ENCODE data around the gene SRXN1. TPM values are rescaled to one million over a fixed set of nuclear protein-coding genes. Genes with fewer than 3 reads are reported as not detected.

SRXN1 gene
- total and polyA plus RNA-seq, 8 donors: 4.5 to 10.5 (median 7.6) TPM

GRCh38 chr20:610130-611046 lies 42.6 kb downstream of the SRXN1 start, which contains the start of gene TCF15:
TCF15 (minus strand) TSS chr20:610309; CDS start chr20:610237, 72 bp downstream.
- no peaks in the 10 kb centered on the region for H3K4me1 ChIP-seq
- WGBS, 2 donors: 9 to 11% methylated on average over 40 to 84 of the region's 84 CpGs
- H3K27me3 ChIP-seq: peaks cover 0 to 12% (median 3%) of the 10 kb centered on the region in 4 donors
- FAIRE-seq (no peak), DNase-seq (no peak), ATAC-seq (peak in 3 of 4 donors; percentile 52 to 86 (median 66))
- no peaks in the 10 kb centered on the region for H3K36me3 ChIP-seq
- intact Hi-C loops (cut with DNase I): no loop called here
- H3K9me3 ChIP-seq: no peaks in the 10 kb centered on the region
- H3K4me3 ChIP-seq: peak within 1 kb of the TSS in 1 of 4 donors; percentile 10
- H3K27ac ChIP-seq: no peak within 1 kb of the TSS
- TF ChIP-seq CTCF (IDR thresholded peaks at IDR 0.05): no peak

DNA sequence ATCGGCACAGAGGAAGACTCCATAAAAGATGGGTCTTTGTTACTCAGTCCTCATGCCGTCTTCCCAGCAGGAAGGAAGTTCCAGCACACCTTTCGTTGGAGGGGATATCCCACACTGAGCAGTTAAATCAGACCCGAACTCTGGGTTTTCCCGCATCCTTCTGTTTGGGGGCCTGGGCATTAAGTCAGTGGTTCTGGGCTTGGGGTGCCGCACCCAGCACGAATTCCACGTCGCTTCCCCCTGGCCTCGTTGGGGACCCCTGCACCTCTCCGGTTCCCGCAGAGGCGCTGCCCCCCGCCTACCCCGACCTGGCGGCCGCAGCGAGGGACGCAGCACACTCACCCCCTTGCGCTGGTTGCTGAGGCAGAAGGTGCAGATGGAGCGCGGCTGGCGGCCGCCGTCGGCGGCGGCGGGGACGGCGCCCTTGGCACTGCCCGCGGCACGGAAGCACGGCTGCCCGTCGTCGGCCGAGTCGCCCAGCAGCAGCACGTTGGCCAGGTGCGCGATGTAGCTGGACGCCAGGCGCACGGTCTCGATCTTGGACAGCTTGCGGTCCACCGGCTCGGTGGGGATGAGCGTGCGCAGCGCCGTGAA lies 43.5 kb downstream of the SRXN1 start:
- Histone ChIP-seq H3K27me3 (peaks cover 0 to 12% (median 3%) of the 10 kb centered on the region in 4 donors), H3K4me3 (peak overlapping the region in 1 of 4 donors; percentile 5), H3K4me1 (no peaks in the 10 kb centered on the region), H3K27ac (no peak overlapping the region), H3K36me3 (no peaks in the 10 kb centered on the region), H3K9me3 (no peaks in the 10 kb centered on the region)
- WGBS, 2 donors: 8 to 11% methylated on average over 43 to 53 of the region's 54 CpGs
- no peak for DNase-seq
- no peak for ATAC-seq
- FAIRE-seq: no peak
- TF ChIP-seq CTCF (IDR thresholded peaks at IDR 0.05): no peak
- intact Hi-C loops (cut with DNase I): no loop called here

DNA sequence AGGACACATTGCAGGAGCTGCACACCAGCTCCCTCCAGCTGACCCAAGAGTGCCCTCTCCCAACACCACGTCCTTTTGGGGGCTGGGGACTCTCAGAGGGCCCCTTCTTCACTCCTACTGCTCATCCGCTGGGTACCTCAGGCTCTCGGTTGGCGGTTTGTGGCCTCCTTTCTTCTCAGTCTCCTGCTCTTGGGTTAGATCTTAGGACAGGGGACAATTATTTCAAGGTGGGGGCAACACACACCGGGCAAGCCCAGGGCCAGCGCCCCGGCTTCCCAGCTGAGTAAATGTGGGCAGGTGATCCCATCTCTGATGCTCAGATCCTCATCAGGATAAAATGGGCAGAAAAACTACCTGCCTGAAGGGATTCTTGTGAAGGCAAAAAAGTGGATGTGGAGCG lies 44.0 kb downstream of the SRXN1 start:
- Histone ChIP-seq H3K4me1 (no peaks in the 10 kb centered on the region), H3K27ac (no peak overlapping the region), H3K4me3 (no peak overlapping the region), H3K9me3 (no peaks in the 10 kb centered on the region), H3K27me3 (peaks cover 0 to 12% (median 3%) of the 10 kb centered on the region in 4 donors), H3K36me3 (no peaks in the 10 kb centered on the region)
- DNase-seq (no peak), ATAC-seq (no peak), FAIRE-seq (no peak)
- WGBS, 2 donors: 68 to 73% methylated on average over 8 of the region's 8 CpGs
- intact Hi-C loops (cut with DNase I): no loop called here
- no peak for TF ChIP-seq CTCF (IDR thresholded peaks at IDR 0.05)

DNA sequence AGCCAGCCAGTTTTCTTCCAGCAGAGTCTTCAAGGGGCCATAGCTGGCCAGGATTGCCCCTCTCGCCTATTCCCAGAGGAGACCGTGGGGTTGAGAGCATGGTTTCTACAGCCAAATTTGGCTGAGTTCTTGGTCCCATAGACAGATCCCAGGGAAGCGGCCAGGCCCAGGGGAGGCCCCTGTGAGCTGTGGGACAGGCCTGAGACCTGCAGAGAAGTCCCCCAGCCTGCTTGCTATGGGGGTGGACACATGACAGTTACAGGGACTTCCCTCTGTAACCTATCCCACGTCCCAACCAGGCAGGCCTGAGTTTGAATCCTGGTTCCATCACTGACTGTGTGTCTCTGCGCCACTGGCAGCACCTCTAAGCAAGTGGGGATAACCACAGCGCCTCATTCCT lies 45.5 kb downstream of the SRXN1 start:
- intact Hi-C loops (cut with DNase I): no loop called here
- TF ChIP-seq CTCF (IDR thresholded peaks at IDR 0.05): no peak
- ATAC-seq (no peak), DNase-seq (no peak), FAIRE-seq (no peak)
- WGBS, 2 donors: 79 to 85% methylated on average over 6 of the region's 6 CpGs
- no peaks in the 10 kb centered on the region for H3K4me1 ChIP-seq
- no peaks in the 10 kb centered on the region for H3K36me3 ChIP-seq
- H3K4me3 ChIP-seq: no peak overlapping the region
- H3K9me3 ChIP-seq: no peaks in the 10 kb centered on the region
- peaks cover 0 to 12% (median 3%) of the 10 kb centered on the region in 4 donors for H3K27me3 ChIP-seq
- no peak overlapping the region for H3K27ac ChIP-seq
